PC-3 (cell line): Measurements from ENCODE around the gene EXOC1. TPM values are rescaled to one million over a fixed set of nuclear protein-coding genes. Genes with fewer than 3 reads are reported as not detected.

Experiments used
- ATAC-seq: fragments of 200-7000 bp; cut with Tn5 transposase; 2 replicates; pipeline ENCODE4 v1.9.1; 2020; ENCODE audit warnings: mild to moderate bottlenecking, moderate library complexity
- BruUV-seq: library from RNA; stranded (reverse); fragments of 400-500 nt; replicated peaks from 2 replicates; lab custom pipeline; 2021; lab: Mats Ljungman, UMichigan
- CTCF ChIA-PET: fragments of 300-600 bp; sonication (Branson Sonifier 250); formaldehyde crosslinking; loops from one replicate; lab custom pipeline; 2022; ENCODE audit warnings: antibody characterized with exemption; lab: Charles Lee
- POLR2A ChIA-PET: fragments of 300-600 bp; sonication (Branson Sonifier 250); formaldehyde crosslinking; loops from one replicate; lab custom pipeline; 2022; ENCODE audit warnings: antibody characterized with exemption; ENCODE audit not compliant: unreplicated experiment; lab: Charles Lee
- DNase-seq: peaks from one replicate; pipeline ENCODE4 v3.0.0-alpha.2; 2015
- H2AFZ ChIP-seq: fragments of 300-600 bp; sonication (generic); 2 replicates; pipeline ENCODE4 v1.6.0; 2016; ENCODE audit warnings: antibody characterized with exemption, low read length
- H3F3A ChIP-seq: fragments of 300-600 bp; sonication (generic); one replicate; pipeline ENCODE4 v1.6.0; 2017; ENCODE audit warnings: antibody characterized with exemption, low read length, control low read depth, mild to moderate bottlenecking; ENCODE audit not compliant: unreplicated experiment
- H3K27ac ChIP-seq: fragments of 300-600 bp; sonication (generic); 2 replicates; pipeline ENCODE4 v1.5.1; 2016; ENCODE audit warnings: mild to moderate bottlenecking, low read length
- H3K27me3 ChIP-seq: fragments of 300-600 bp; sonication (generic); 2 replicates; pipeline ENCODE4 v1.6.1; 2016; ENCODE audit warnings: low read length, mixed read lengths
- H3K36me3 ChIP-seq: fragments of 300-600 bp; sonication (generic); 2 replicates; pipeline ENCODE4 v1.6.1; 2016; ENCODE audit warnings: low read depth, mixed run types, low read length, mixed read lengths
- H3K4me1 ChIP-seq: fragments of 300-600 bp; sonication (generic); 2 replicates; pipeline ENCODE4 v1.5.1; 2016; ENCODE audit warnings: low read length; ENCODE audit not compliant: insufficient read depth
- H3K4me2 ChIP-seq: fragments of 300-600 bp; sonication (generic); 2 replicates; pipeline ENCODE4 v1.6.0; 2016; ENCODE audit warnings: low read length
- H3K4me3 ChIP-seq: fragments of 300-600 bp; sonication (generic); 2 replicates; pipeline ENCODE4 v1.5.1; 2016; ENCODE audit warnings: mild to moderate bottlenecking, low read length, mixed read lengths
- H3K79me2 ChIP-seq: fragments of 300-600 bp; sonication (generic); 2 replicates; pipeline ENCODE4 v1.6.1; 2017; ENCODE audit warnings: low read length, mixed read lengths
- H3K9ac ChIP-seq: fragments of 300-600 bp; sonication (generic); 2 replicates; pipeline ENCODE4 v1.6.0; 2016; ENCODE audit warnings: mild to moderate bottlenecking, low read length
- H3K9me2 ChIP-seq: fragments of 300-600 bp; sonication (generic); replicated peaks from 2 replicates; pipeline ENCODE4 v1.6.1; 2016; ENCODE audit warnings: mixed run types, low read length, mixed read lengths
- H3K9me3 ChIP-seq: fragments of 300-600 bp; sonication (generic); 2 replicates; pipeline ENCODE4 v1.6.1; 2016; ENCODE audit warnings: low read length, mixed read lengths
- H4K20me1 ChIP-seq: fragments of 300-600 bp; sonication (generic); 2 replicates; pipeline ENCODE4 v1.6.1; 2016; ENCODE audit warnings: low read length, mixed read lengths
- CTCF ChIP-seq: fragments of 300-600 bp; sonication (generic); conservative IDR thresholded peaks from 2 replicates; pipeline ENCODE4 v1.5.1; 2017; ENCODE audit warnings: antibody characterized with exemption, low read depth, mild to moderate bottlenecking, low read length
- EZH2 ChIP-seq: fragments of 300-600 bp; sonication (generic); IDR thresholded peaks from one replicate; pipeline ENCODE4 v1.6.1; 2017; ENCODE audit warnings: antibody characterized with exemption, mild to moderate bottlenecking, low read length; ENCODE audit not compliant: unreplicated experiment
- EZH2phosphoT487 ChIP-seq: fragments of 300-600 bp; sonication (generic); IDR thresholded peaks from 2 replicates; pipeline ENCODE4 v1.6.1; 2018; ENCODE audit warnings: mild to moderate bottlenecking, antibody characterized with exemption, low read length, borderline replicate concordance
- intact Hi-C: fragments of 100-400 bp; cut with micrococcal nuclease; formaldehyde crosslinking; loops from 2 replicates; pipeline ENCODE4 v1.9.0; 2023
- total RNA-seq: library from RNA; depleted of rRNA; stranded (reverse); fragments of >200 nt; gene quantifications from 2 replicates; pipeline ENCODE4 v1.2.3, GENCODE V29; 2014; rRNA removed

Gene EXOC1
- total RNA-seq, 1 experiment from 2014 or later, result 37.4 TPM

- Histone ChIP-seq H3K9me3 (no peaks in the 10 kb centered on the region), H3K4me2 (peak overlapping the region; percentile 96; the same call in 1 of the 2 replicates), H3K79me2 (peaks cover 33% of the 10 kb centered on the region), H3K4me3 (no peak overlapping the region), H4K20me1 (no peaks in the 10 kb centered on the region), H3K36me3 (peaks cover 26% of the 10 kb centered on the region), H3K27me3 (no peaks in the 10 kb centered on the region), H3K9ac (no peak overlapping the region), H3K27ac (no peak overlapping the region), H3F3A (peaks cover 4% of the 10 kb centered on the region), H2AFZ (no peak overlapping the region), H3K9me2 (no peaks in the 10 kb centered on the region), H3K4me1 (peaks cover 30% of the 10 kb centered on the region)
- ChIA-PET CTCF (no interaction called here), POLR2A (no interaction called here)
- ATAC-seq (no peak), DNase-seq (no peak)
- BruUV-seq, result no TSS peak
- intact Hi-C loops, result no loop called here
- TF ChIP-seq EZH2phosphoT487, result no peak
- no peak for TF ChIP-seq CTCF
- TF ChIP-seq EZH2, result no peak
Observed at GRCh38 chr4:55951191-55951922, 97.9 kb downstream of the EXOC1 start.

Other genes starting within 250 kb of the EXOC1 start
- gene NMU, start 217.3 kb upstream of the EXOC1 start, total RNA-seq, result 28.5 and 40.2 TPM in 2 replicates
- gene EXOC1L, start 33.9 kb upstream of the EXOC1 start, total RNA-seq, result not detected in 2 replicates
- 14.8 and 19.1 TPM in 2 replicates for gene CEP135, start 95.3 kb downstream of the EXOC1 start, total RNA-seq